Heart right ventricle (tissue), 16 donors: Measurements from ENCODE around the gene VDR. TPM values are rescaled to one million over a fixed set of nuclear protein-coding genes. Genes with fewer than 3 reads are reported as not detected.

Experiments used
- ATAC-seq, 8 donors: fragments of 200-7000 bp; cut with Tn5 transposase; one replicate each; pipeline ENCODE4 v1.9.1; 2020; ENCODE audit warnings: mild to moderate bottlenecking in 8 of 8, moderate library complexity in 8 of 8, moderate number of reproducible peaks in 1 of 8
- DNase-seq, 2 donors: peaks; one replicate each; pipeline ENCODE4 v3.0.0-alpha.2; 2020
- H3K27ac ChIP-seq, 10 donors: fragments of 200-600 bp; sonication (generic) in 2 of 10; one replicate each; pipeline versions ENCODE4 v1.5.0 to v1.8.0; 2020 to 2022; ENCODE audit warnings: mild to moderate bottlenecking in 3 of 10
- H3K27me3 ChIP-seq, 7 donors: fragments of 200-600 bp; one replicate each; pipeline ENCODE4 v1.8.0; 2021 to 2022; ENCODE audit warnings: mild to moderate bottlenecking in 2 of 7
- H3K36me3 ChIP-seq, 9 donors: fragments of 200-600 bp; sonication (generic) in 1 of 9; one replicate each; pipeline versions ENCODE4 v1.5.0 to v1.8.0; 2020 to 2022; ENCODE audit warnings: mild to moderate bottlenecking in 2 of 9
- H3K4me1 ChIP-seq, 9 donors: fragments of 200-600 bp; sonication (generic) in 1 of 9; one replicate each; pipeline versions ENCODE4 v1.5.0 to v1.8.0; 2020 to 2022; ENCODE audit warnings: mild to moderate bottlenecking in 4 of 9
- H3K4me3 ChIP-seq, 10 donors: fragments of 200-600 bp; sonication (generic) in 2 of 10; one replicate each; pipeline versions ENCODE4 v1.5.0 to v1.8.0; 2020 to 2022; ENCODE audit warnings: mild to moderate bottlenecking in 7 of 10, moderate library complexity in 2 of 10
- H3K9me3 ChIP-seq, 11 donors: fragments of 200-600 bp in 10 of 11; sonication (generic) in 2 of 11; one replicate each; pipeline versions ENCODE4 v1.5.0 to v1.8.0; 2013 to 2022; ENCODE audit warnings: mild to moderate bottlenecking in 2 of 11, control low read depth in 1 of 11, moderate library complexity in 1 of 11
- WGBS, 2 donors: extraction: QIAGEN DNeasy Blood & Tissue Kit; methylation state at CpG; one replicate each; pipeline ENCODE4 v1.1.7; 2013; ENCODE audit warnings: inconsistent platforms in 1 of 2; 5-methylcytosine and 5-hydroxymethylcytosine counted together
- intact Hi-C, 10 donors: fragments of 100-400 bp; cut with DNase I; formaldehyde crosslinking; loops; one replicate each; pipeline versions ENCODE4 v1.11.1 to v1.14.2; 2022
- polyA plus RNA-seq, 2 donors: library from polyadenylated mRNA; stranded (reverse); fragments of 200-250 nt; gene quantifications; one replicate each; pipeline ENCODE4 v1.2.3, GENCODE V29; 2013
- total RNA-seq, 10 donors: library from RNA; stranded (reverse); fragmentation: NEBNext Ultra II Directional in 3 of 10; extraction: Animal tissue kit (Norgen Biotek cat#: 25700) in 3 of 10; gene quantifications; one replicate each; pipeline versions ENCODE4 v1.2.1 to v1.2.4, GENCODE V29; 2021 to 2023
- TF ChIP-seq, protein P1 (sequence below), 9 donors: fragments of 200-600 bp; sonication (generic) in 2 of 9; IDR thresholded peaks; one replicate each; pipeline versions ENCODE4 v1.5.0 to v1.8.0; 2021 to 2022; ENCODE audit warnings: antibody characterized with exemption in 9 of 9, mild to moderate bottlenecking in 5 of 9, moderate library complexity in 1 of 9
- donor health status: Arrhythmogenic right ventricular cardiomyopathy.
- donor health status: ischemic (EF 13 %, LVEDD 7.1; RV severe dilation, severe dysfunction).
- donor health status: healthy with polysubstance abuse.
- donor health status: DM: no; HTN: yes; CAD: no.
- donor health status: DM: no; HTN: no; CAD: no.
- donor health status: ischemic (EF 25% LVEDD 6.9; RV normal size, moderate dysfunction).
- donor health status: ischemic (EF 25% LVEDD 5.7; RV mildly dilated, moderate dysfunction).
- donor health status: healthy.
- donor health status: DM: yes; HTN: yes; CAD: no.
- donor health status: Ischemic cardiomyopathy.
- donor health status: ischemic (EF 35%, LVEDD 5.7; RV mildly dilated, moderate dysfunction).
- donor health status: nonischemic (EF 11% LVEDD 7.7; RV severe dilation, severe dysfunction).
- donor health status: DM: yes; HTN: yes; CAD: no.
- donor health status: PGD.
- donor health status: ischemic (EF 29% LVEDD 5.4; RV normal size, mild dysfunction).
- donor health status: nonischemic (EF 23%, LVEDD 6.1; RV moderate dilation, normal function).

Gene VDR
- total and polyA plus RNA-seq, 12 donors = 0.08 to 3.0 (median 0.31) TPM

DNA sequence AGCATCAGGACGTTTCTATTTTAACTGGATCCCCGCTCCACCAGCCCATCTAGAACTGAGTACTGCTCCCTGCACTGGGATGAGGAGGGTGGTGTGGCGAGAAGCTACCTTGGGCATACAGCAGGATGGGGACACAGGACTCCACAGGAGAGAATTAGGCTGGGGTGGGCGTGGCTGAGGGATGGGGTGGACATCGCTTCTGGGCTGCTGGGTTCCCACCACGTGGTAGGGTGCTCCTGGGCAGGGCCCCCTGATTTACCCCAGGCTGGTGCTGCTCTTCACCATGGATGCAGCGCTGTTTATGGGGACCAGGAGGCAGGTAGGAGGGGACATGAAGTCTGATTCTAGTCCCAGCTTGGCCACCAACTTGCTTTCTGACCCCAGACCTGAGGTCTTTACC lies 41.9 kb downstream of the VDR start:
- peaks cover 0 to 10% (median 0%) of the 10 kb centered on the region in 9 donors for H3K4me1 ChIP-seq
- peaks cover 0 to 34% (median 0%) of the 10 kb centered on the region in 9 donors for H3K36me3 ChIP-seq
- ATAC-seq (no peak), DNase-seq (no peak)
- H3K27ac ChIP-seq = no peak overlapping the region
- intact Hi-C loops = loop anchor here in 1 of 10 donors (10.0 kb wide), 1 partner anchor 82 kb away; no protein-coding TSS in a partner anchor
- no peak overlapping the region for H3K4me3 ChIP-seq
- H3K27me3 ChIP-seq = no peaks in the 10 kb centered on the region
- WGBS, 2 donors = 86 to 91% methylated on average over 7 of the region's 7 CpGs
- TF ChIP-seq, protein P1, sequence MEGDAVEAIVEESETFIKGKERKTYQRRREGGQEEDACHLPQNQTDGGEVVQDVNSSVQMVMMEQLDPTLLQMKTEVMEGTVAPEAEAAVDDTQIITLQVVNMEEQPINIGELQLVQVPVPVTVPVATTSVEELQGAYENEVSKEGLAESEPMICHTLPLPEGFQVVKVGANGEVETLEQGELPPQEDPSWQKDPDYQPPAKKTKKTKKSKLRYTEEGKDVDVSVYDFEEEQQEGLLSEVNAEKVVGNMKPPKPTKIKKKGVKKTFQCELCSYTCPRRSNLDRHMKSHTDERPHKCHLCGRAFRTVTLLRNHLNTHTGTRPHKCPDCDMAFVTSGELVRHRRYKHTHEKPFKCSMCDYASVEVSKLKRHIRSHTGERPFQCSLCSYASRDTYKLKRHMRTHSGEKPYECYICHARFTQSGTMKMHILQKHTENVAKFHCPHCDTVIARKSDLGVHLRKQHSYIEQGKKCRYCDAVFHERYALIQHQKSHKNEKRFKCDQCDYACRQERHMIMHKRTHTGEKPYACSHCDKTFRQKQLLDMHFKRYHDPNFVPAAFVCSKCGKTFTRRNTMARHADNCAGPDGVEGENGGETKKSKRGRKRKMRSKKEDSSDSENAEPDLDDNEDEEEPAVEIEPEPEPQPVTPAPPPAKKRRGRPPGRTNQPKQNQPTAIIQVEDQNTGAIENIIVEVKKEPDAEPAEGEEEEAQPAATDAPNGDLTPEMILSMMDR (IDR thresholded peaks at IDR 0.05) = no peak
- H3K9me3 ChIP-seq = no peaks in the 10 kb centered on the region

- no peak overlapping the region for H3K27ac ChIP-seq
- H3K36me3 ChIP-seq = peaks cover 0 to 39% (median 0%) of the 10 kb centered on the region in 9 donors
- TF ChIP-seq, protein P1 (IDR thresholded peaks at IDR 0.05) = no peak
- DNase-seq (no peak), ATAC-seq (no peak)
- H3K27me3 ChIP-seq = no peaks in the 10 kb centered on the region
- H3K4me3 ChIP-seq = no peak overlapping the region
- H3K4me1 ChIP-seq = peaks cover 0 to 4% (median 0%) of the 10 kb centered on the region in 9 donors
- WGBS, 2 donors = 76 to 77% methylated on average over 5 of the region's 5 CpGs
- H3K9me3 ChIP-seq = no peaks in the 10 kb centered on the region
- intact Hi-C loops = loop anchor here in 1 of 10 donors (10.0 kb wide), 1 partner anchor 83 kb away; no protein-coding TSS in a partner anchor
Measured at GRCh38 chr12:47862167-47862750, 42.5 kb downstream of the VDR start.

DNA sequence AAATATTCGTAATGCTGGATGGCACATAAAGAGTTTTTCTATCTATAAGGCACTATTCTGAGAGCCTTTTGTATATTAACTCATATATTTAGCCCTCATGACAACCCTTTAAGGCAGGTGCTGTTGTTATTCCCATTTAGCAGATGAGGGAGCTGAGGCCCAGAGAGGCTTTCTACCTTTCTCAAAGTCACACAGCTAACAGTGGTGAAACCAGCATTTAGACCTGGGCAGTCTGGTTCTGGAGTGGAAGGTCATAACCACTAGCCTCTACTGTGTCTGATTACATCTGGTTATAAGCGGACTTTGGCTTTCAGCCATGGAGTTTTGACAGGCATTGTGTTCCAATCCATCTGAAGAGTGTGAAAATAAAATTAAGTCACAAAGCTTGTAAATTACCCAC lies 43.9 kb downstream of the VDR start:
- H3K27me3 ChIP-seq = no peaks in the 10 kb centered on the region
- no peaks in the 10 kb centered on the region for H3K4me1 ChIP-seq
- WGBS, 2 donors = 69 to 78% methylated on average over 2 of the region's 2 CpGs
- no peak overlapping the region for H3K4me3 ChIP-seq
- no peaks in the 10 kb centered on the region for H3K9me3 ChIP-seq
- no peak for DNase-seq
- peaks cover 0 to 51% (median 0%) of the 10 kb centered on the region in 9 donors for H3K36me3 ChIP-seq
- no peak for ATAC-seq
- intact Hi-C loops = loop anchor here in 1 of 10 donors (10.0 kb wide), 1 partner anchor 84 kb away; no protein-coding TSS in a partner anchor
- TF ChIP-seq, protein P1 (IDR thresholded peaks at IDR 0.05) = no peak
- H3K27ac ChIP-seq = no peak overlapping the region

DNA sequence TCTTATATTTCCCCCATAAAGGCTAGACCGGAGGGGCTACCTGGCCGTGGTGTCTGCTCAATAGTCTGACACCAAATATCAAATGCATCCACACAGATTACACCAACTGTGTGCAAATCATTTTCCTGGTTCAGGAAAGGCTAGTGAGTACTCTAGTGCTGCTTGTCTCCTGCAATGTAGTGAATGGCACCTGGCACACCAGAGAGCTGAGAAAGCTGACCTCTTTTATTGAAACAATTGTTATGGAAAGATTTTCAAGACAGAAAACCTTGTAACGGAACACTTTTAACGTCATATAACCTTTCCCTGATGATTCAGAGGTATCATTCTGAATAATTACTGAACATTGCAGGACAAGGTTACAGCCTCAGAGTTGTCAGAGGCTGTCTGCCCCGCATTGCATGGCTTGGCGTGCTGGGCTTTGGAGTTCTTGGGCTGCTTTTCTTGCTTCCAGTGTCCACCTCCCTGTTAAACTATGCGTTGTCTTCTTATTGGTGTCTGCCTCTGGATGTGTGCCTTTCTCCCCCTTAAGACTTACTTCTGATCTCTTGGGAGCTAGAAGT lies 44.4 kb downstream of the VDR start:
- 87 to 94% methylated on average over 7 of the region's 7 CpGs for WGBS, 2 donors
- H3K4me1 ChIP-seq = no peaks in the 10 kb centered on the region
- H3K9me3 ChIP-seq = no peaks in the 10 kb centered on the region
- intact Hi-C loops = loop anchor here in 1 of 10 donors (10.0 kb wide), 1 partner anchor 84 kb away; no protein-coding TSS in a partner anchor
- H3K27ac ChIP-seq = no peak overlapping the region
- H3K4me3 ChIP-seq = no peak overlapping the region
- TF ChIP-seq, protein P1 (IDR thresholded peaks at IDR 0.05) = no peak
- peaks cover 0 to 57% (median 0%) of the 10 kb centered on the region in 9 donors for H3K36me3 ChIP-seq
- H3K27me3 ChIP-seq = no peaks in the 10 kb centered on the region
- no peak for ATAC-seq
- DNase-seq = no peak
